Caco-2 (cell line): Measurements from ENCODE around the gene RUNX1. TPM values are rescaled to one million over a fixed set of nuclear protein-coding genes. Genes with fewer than 3 reads are reported as not detected.

Source experiments
- BruUV-seq: library from RNA; stranded (reverse); fragments of 400-500 nt; replicated peaks from 2 replicates; lab custom pipeline; 2021; lab: Mats Ljungman, UMichigan
- CTCF ChIA-PET: fragments of 300-600 bp; sonication (Branson Sonifier 250); formaldehyde crosslinking; loops from one replicate; lab custom pipeline; 2022; ENCODE audit warnings: antibody characterized with exemption; lab: Charles Lee
- POLR2A ChIA-PET: fragments of 300-600 bp; sonication (Branson Sonifier 250); formaldehyde crosslinking; loops from one replicate; lab custom pipeline; 2022; ENCODE audit warnings: antibody characterized with exemption; lab: Charles Lee
- DNase-seq, 2 experiments: peaks; one replicate each; pipeline versions ENCODE4 v3.0.0 to v3.0.0-alpha.2; 2020 to 2022
- H3K27me3 ChIP-seq: replicated peaks from 2 replicates; pipeline ENCODE4 v1.6.0; 2011; ENCODE audit warnings: low read length; ENCODE audit not compliant: control insufficient read depth, insufficient read depth
- H3K36me3 ChIP-seq: 2 replicates; pipeline ENCODE4 v1.5.1; 2011; ENCODE audit warnings: low read length; ENCODE audit not compliant: control insufficient read depth, insufficient read depth
- H3K4me1 ChIP-seq: fragments of 250-450 bp; sonication (Bioruptor Pico); 2 replicates; pipeline ENCODE4 v1.5.1; 2020; ENCODE audit warnings: mild to moderate bottlenecking
- H3K4me3 ChIP-seq: 2 replicates; pipeline ENCODE4 v1.5.1; 2011; ENCODE audit warnings: low read depth, mild to moderate bottlenecking, control low read depth, low read length
- H3K9me3 ChIP-seq: fragments of 250-450 bp; sonication (Bioruptor Pico); 2 replicates; pipeline ENCODE4 v1.5.1; 2020; ENCODE audit warnings: mild to moderate bottlenecking, moderate library complexity
- H3K27ac Mint-ChIP-seq: one replicate; pipeline ENCODE4 v1.8.0; 2022; ENCODE audit warnings: mixed read lengths; ENCODE audit not compliant: unreplicated experiment
- H3K27me3 Mint-ChIP-seq: one replicate; pipeline ENCODE4 v1.8.0; 2022; ENCODE audit warnings: mixed read lengths; ENCODE audit not compliant: insufficient read depth, unreplicated experiment
- H3K36me3 Mint-ChIP-seq: one replicate; pipeline ENCODE4 v1.8.0; 2022; ENCODE audit warnings: mild to moderate bottlenecking, mixed read lengths; ENCODE audit not compliant: insufficient read depth, unreplicated experiment
- H3K4me1 Mint-ChIP-seq: one replicate; pipeline ENCODE4 v1.8.0; 2022; ENCODE audit warnings: low read depth, mixed read lengths; ENCODE audit not compliant: unreplicated experiment
- H3K4me3 Mint-ChIP-seq: one replicate; pipeline ENCODE4 v1.8.0; 2022; ENCODE audit warnings: mild to moderate bottlenecking, moderate library complexity, mixed read lengths; ENCODE audit not compliant: unreplicated experiment
- H3K9me3 Mint-ChIP-seq: one replicate; pipeline ENCODE4 v1.8.0; 2022; ENCODE audit warnings: mixed read lengths; ENCODE audit not compliant: unreplicated experiment
- intact Hi-C: fragments of 100-400 bp; cut with micrococcal nuclease; formaldehyde crosslinking; loops from one replicate; pipeline ENCODE4 v1.10.0; 2022; ENCODE audit not compliant: unreplicated experiment
- total RNA-seq: library from RNA; stranded (reverse); gene quantifications from 2 replicates; pipeline ENCODE4 v1.2.3, GENCODE V29; 2022
- TF ChIP-seq, protein P1 (sequence below), 2 experiments: fragments of 200-600 bp in 1 of 2; IDR thresholded peaks; 1 replicate in 1 of 2; 2 replicates in 1 of 2; pipeline versions ENCODE4 v1.5.1 to v1.8.0; 2011 to 2022; ENCODE audit warnings: antibody characterized with exemption in 1 of 2, control low read depth in 1 of 2, inconsistent platforms in 1 of 2, low read depth in 1 of 2, low read length in 1 of 2, mild to moderate bottlenecking in 1 of 2, moderate library complexity in 1 of 2; ENCODE audit not compliant: insufficient read depth in 1 of 2, severe bottlenecking in 1 of 2, unreplicated experiment in 1 of 2

The RUNX1 gene
- total RNA-seq, 1 experiment from 2014 or later = 11.7 TPM

DNA sequence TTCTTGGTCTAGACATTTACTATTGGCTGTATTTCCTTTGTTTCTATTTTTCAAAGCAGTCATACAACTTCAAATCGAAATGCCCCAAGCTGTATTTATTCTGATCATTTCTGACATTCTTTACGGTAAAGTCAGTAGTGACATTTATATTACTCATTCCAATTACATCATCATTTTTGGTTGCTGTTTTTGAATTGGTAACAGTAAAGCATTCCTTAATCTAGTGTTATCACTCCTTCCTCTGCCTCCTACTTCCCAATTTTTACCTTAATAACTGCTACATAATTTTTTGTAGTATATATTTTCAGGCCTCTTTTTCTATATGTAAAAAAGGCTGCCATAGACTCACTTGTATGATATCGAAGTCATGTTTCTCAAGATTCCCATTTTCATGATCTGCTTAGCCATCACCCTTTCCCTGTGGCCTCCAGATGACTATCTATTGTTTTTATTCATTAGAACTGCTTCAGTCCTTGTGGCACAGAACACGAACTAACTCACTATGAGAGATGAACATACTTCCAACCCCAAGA is 167.2 kb downstream of the RUNX1 start:
- DNase-seq = no peak
- Mint-ChIP-seq H3K4me3 (no peak overlapping the region), H3K27me3 (no peaks in the 10 kb centered on the region), H3K27ac (no peak overlapping the region), H3K9me3 (no peaks in the 10 kb centered on the region), H3K36me3 (peaks cover 10% of the 10 kb centered on the region), H3K4me1 (peaks cover 18% of the 10 kb centered on the region)
- Histone ChIP-seq H3K4me3 (no peak overlapping the region), H3K36me3 (no peaks in the 10 kb centered on the region), H3K9me3 (no peaks in the 10 kb centered on the region), H3K4me1 (peaks cover 8% of the 10 kb centered on the region; the same call in 1 of the 2 replicates), H3K27me3 (peaks cover 2% of the 10 kb centered on the region; the same call in 1 of the 2 replicates)
- TF ChIP-seq, protein P1, sequence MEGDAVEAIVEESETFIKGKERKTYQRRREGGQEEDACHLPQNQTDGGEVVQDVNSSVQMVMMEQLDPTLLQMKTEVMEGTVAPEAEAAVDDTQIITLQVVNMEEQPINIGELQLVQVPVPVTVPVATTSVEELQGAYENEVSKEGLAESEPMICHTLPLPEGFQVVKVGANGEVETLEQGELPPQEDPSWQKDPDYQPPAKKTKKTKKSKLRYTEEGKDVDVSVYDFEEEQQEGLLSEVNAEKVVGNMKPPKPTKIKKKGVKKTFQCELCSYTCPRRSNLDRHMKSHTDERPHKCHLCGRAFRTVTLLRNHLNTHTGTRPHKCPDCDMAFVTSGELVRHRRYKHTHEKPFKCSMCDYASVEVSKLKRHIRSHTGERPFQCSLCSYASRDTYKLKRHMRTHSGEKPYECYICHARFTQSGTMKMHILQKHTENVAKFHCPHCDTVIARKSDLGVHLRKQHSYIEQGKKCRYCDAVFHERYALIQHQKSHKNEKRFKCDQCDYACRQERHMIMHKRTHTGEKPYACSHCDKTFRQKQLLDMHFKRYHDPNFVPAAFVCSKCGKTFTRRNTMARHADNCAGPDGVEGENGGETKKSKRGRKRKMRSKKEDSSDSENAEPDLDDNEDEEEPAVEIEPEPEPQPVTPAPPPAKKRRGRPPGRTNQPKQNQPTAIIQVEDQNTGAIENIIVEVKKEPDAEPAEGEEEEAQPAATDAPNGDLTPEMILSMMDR (IDR thresholded peaks at IDR 0.05; ENCODE audit: insufficient read depth in 1 of 2, low read depth in 1 of 2, low read length in 1 of 2, severe bottlenecking in 1 of 2, unreplicated experiment in 1 of 2) = no peak
- ChIA-PET CTCF (no interaction called here), POLR2A (interaction anchor here (0.7 kb wide), 1 partner anchor 1349 kb away, joined by 8 read pairs; no protein-coding TSS in a partner anchor)
- intact Hi-C loops = loop anchor here (10.0 kb wide), 1 partner anchor 333 kb away; no protein-coding TSS in a partner anchor
- no TSS peak for BruUV-seq

DNA sequence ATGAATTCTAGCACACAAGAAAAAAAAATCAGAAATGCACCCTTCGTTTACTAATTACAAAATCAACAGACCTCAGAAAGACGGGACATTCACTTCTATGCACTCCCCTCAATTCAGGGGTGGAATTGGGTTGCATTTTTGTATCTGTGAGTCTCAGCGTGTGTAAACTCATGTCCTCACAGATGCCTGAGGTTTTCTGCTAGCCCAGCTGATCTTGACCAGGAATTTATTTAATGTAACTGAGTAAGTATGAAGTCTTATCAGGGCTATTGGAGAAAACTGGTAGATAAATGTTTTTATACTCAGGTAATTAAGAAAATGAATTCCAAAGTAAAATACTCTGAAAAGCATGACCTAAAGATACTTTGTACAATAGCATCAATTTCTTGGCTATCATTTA is 167.7 kb downstream of the RUNX1 start:
- H3K27ac Mint-ChIP-seq = no peak overlapping the region
- H3K9me3 Mint-ChIP-seq = no peaks in the 10 kb centered on the region
- no peaks in the 10 kb centered on the region for H3K27me3 Mint-ChIP-seq
- DNase-seq = no peak
- ChIA-PET POLR2A (no interaction called here), CTCF (no interaction called here)
- no peaks in the 10 kb centered on the region for H3K36me3 ChIP-seq
- BruUV-seq = no TSS peak
- H3K4me1 Mint-ChIP-seq = peaks cover 18% of the 10 kb centered on the region
- no peaks in the 10 kb centered on the region for H3K9me3 ChIP-seq
- H3K4me3 ChIP-seq = no peak overlapping the region
- peaks cover 8% of the 10 kb centered on the region; the same call in 1 of the 2 replicates for H3K4me1 ChIP-seq
- peaks cover 10% of the 10 kb centered on the region for H3K36me3 Mint-ChIP-seq
- no peak overlapping the region for H3K4me3 Mint-ChIP-seq
- intact Hi-C loops = loop anchor here (10.0 kb wide), 1 partner anchor 333 kb away; no protein-coding TSS in a partner anchor
- peaks cover 2% of the 10 kb centered on the region; the same call in 1 of the 2 replicates for H3K27me3 ChIP-seq
- TF ChIP-seq, protein P1 (IDR thresholded peaks at IDR 0.05; ENCODE audit: insufficient read depth in 1 of 2, low read depth in 1 of 2, low read length in 1 of 2, severe bottlenecking in 1 of 2, unreplicated experiment in 1 of 2) = no peak

DNA sequence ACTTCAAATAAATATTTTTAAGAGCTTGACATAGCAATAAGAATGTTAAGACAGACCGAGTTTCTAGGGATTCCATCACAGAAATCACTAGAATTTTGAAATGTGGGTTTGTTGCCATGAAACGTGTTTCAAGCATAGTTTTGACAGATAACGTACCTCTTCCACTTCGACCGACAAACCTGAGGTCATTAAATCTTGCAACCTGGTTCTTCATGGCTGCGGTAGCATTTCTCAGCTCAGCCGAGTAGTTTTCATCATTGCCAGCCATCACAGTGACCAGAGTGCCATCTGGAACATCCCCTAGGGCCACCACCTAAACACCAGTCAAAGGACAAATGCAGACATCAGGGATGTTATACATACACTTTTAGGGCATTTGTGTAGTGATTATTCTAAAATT is 168.7 kb downstream of the RUNX1 start:
- no peaks in the 10 kb centered on the region for H3K9me3 Mint-ChIP-seq
- H3K4me1 Mint-ChIP-seq = peaks cover 18% of the 10 kb centered on the region
- intact Hi-C loops = loop anchor here (10.0 kb wide), 1 partner anchor 334 kb away; no protein-coding TSS in a partner anchor
- Histone ChIP-seq H3K4me1 (peaks cover 8% of the 10 kb centered on the region; the same call in 1 of the 2 replicates), H3K27me3 (peaks cover 2% of the 10 kb centered on the region; the same call in 1 of the 2 replicates), H3K9me3 (no peaks in the 10 kb centered on the region), H3K4me3 (no peak overlapping the region), H3K36me3 (no peaks in the 10 kb centered on the region)
- ChIA-PET CTCF (no interaction called here), POLR2A (no interaction called here)
- no peak overlapping the region for H3K27ac Mint-ChIP-seq
- no peaks in the 10 kb centered on the region for H3K27me3 Mint-ChIP-seq
- no TSS peak for BruUV-seq
- TF ChIP-seq, protein P1 (IDR thresholded peaks at IDR 0.05; ENCODE audit: insufficient read depth in 1 of 2, low read depth in 1 of 2, low read length in 1 of 2, severe bottlenecking in 1 of 2, unreplicated experiment in 1 of 2) = no peak
- H3K36me3 Mint-ChIP-seq = peaks cover 10% of the 10 kb centered on the region
- DNase-seq = no peak
- H3K4me3 Mint-ChIP-seq = no peak overlapping the region
